NT2/D1 (cell line): ENCODE measurements around the gene ANKRD30A.
"Not testable (repeated sequence)": the region's sequence is repeated elsewhere in the genome, so short reads cannot be mapped to it uniquely, and the experiment has no call there.

Experiments
- DNase-seq: peaks from one replicate; pipeline ENCODE4 v3.0.0-alpha.2; 2011; ENCODE audit warnings: low read depth, low spot score
- H3K27me3 ChIP-seq: 2 replicates; pipeline ENCODE4 v1.6.0; 2011; ENCODE audit warnings: mild to moderate bottlenecking; ENCODE audit not compliant: insufficient read length, insufficient read depth
- H3K36me3 ChIP-seq: 2 replicates; pipeline ENCODE4 v1.6.1; 2011; ENCODE audit warnings: mild to moderate bottlenecking, low read length, mixed read lengths; ENCODE audit not compliant: insufficient read depth, insufficient read length
- H3K4me1 ChIP-seq: 2 replicates; pipeline ENCODE4 v1.5.1; 2011; ENCODE audit not compliant: insufficient read depth, insufficient read length
- H3K4me3 ChIP-seq: 2 replicates; pipeline ENCODE4 v1.5.1; 2011; ENCODE audit warnings: low read depth; ENCODE audit not compliant: insufficient read length
- H3K9ac ChIP-seq: 2 replicates; pipeline ENCODE4 v1.6.0; 2011; ENCODE audit warnings: low read depth; ENCODE audit not compliant: insufficient read length
- H3K9me3 ChIP-seq: 2 replicates; pipeline ENCODE4 v1.5.1; 2011; ENCODE audit warnings: mild to moderate bottlenecking, low read length; ENCODE audit not compliant: insufficient read depth
- SUZ12 ChIP-seq: IDR thresholded peaks from 2 replicates; pipeline ENCODE4 v1.6.1; 2011; ENCODE audit not compliant: insufficient read length, insufficient read depth; ENCODE audit errors: extremely low read depth
- YY1 ChIP-seq: IDR thresholded peaks from 2 replicates; pipeline ENCODE4 v1.6.1; 2011; ENCODE audit not compliant: insufficient read length, insufficient read depth
- ZNF274 ChIP-seq: IDR thresholded peaks from 2 replicates; pipeline ENCODE4 v1.6.1; 2011; ENCODE audit warnings: mild to moderate bottlenecking, low read depth, low read length

ANKRD30A gene

GRCh38 chr10:37125191-37125732, at the start of gene ANKRD30A:
Gene ANKRD30A, plus strand, starts transcription at chr10:37125598. Its CDS starts 190 bp downstream, at chr10:37125788.
- TF ChIP-seq YY1 (no peak), ZNF274 (no peak), SUZ12 (no peak)

GRCh38 chr10:37076083-37076482, 49.3 kb upstream of the ANKRD30A start:
- H3K9ac ChIP-seq, H3K27me3 ChIP-seq, H3K4me3 ChIP-seq, H3K36me3 ChIP-seq, DNase-seq, H3K4me1 ChIP-seq, H3K9me3 ChIP-seq: not testable (repeated sequence)

More at GRCh38 chr10:37125191-37125732, at the start of gene ANKRD30A:
- Histone ChIP-seq H3K4me1 (no peaks in the 10 kb centered on the region), H3K27me3 (no peaks in the 10 kb centered on the region), H3K4me3 (no peak within 1 kb of the TSS), H3K9me3 (no peaks in the 10 kb centered on the region), H3K9ac (no peak within 1 kb of the TSS), H3K36me3 (no peaks in the 10 kb centered on the region)
- no peak for DNase-seq

DNA sequence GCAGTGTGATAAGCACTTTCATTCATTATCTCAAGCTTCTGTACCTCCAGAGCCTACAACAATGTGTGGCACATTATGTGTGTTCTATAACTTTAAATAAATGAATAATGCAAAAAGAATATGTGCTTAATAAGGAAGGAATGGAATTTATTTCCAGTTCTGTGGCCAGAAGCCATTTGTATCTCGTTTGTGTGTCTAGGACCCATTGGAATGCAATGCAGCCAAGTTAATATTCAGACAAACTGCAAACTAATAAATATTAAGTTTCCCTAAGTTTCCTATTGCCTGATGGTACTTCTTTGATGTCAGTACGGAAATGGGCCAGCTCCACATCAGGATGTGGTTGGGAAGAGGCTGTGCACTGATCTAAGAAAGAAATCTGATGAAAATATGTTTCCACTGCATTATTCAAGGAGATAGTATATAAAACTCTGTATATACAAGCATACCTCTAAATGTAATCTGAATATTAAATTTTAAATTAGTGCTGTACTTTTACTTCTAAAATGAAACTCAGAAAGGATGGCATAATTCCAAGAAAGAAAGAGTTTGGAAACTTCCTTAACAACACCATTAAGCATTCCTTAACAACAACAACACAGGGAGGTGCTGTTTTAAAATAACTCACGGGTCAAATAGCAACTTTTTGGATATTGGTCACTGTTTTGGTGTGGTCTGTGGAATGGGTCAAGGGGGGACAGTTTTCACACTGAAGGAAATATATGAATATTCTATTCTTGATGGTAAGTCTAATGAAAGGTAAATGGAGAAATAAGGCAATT, 29.4 kb upstream of the ANKRD30A start:
- no peaks in the 10 kb centered on the region for H3K36me3 ChIP-seq
- H3K9me3 ChIP-seq: no peaks in the 10 kb centered on the region; the same call in 1 of the 2 replicates
- no peaks in the 10 kb centered on the region for H3K4me1 ChIP-seq
- no peak overlapping the region for H3K4me3 ChIP-seq
- no peaks in the 10 kb centered on the region for H3K27me3 ChIP-seq
- no peak overlapping the region for H3K9ac ChIP-seq
- no peak for DNase-seq
- TF ChIP-seq SUZ12: no peak
- no peak for TF ChIP-seq YY1
- no peak for TF ChIP-seq ZNF274

- TF ChIP-seq YY1 (no peak), ZNF274 (no peak), SUZ12 (no peak)
- Histone ChIP-seq H3K4me1 (no peaks in the 10 kb centered on the region), H3K36me3 (no peaks in the 10 kb centered on the region), H3K9ac (no peak overlapping the region), H3K27me3 (no peaks in the 10 kb centered on the region), H3K9me3 (no peaks in the 10 kb centered on the region), H3K4me3 (no peak overlapping the region)
- DNase-seq: no peak
These were observed 24.1 kb upstream of the ANKRD30A start for GRCh38 chr10:37101261-37101660.

- DNase-seq: no peak
These were observed 16.4 kb upstream of the ANKRD30A start for GRCh38 chr10:37109000-37109399.

GRCh38 chr10:37124532-37124931, 866 bp upstream of the ANKRD30A start:
- DNase-seq: no peak
- H3K36me3 ChIP-seq: no peaks in the 10 kb centered on the region
- H3K4me3 ChIP-seq: no peak overlapping the region
- H3K9me3 ChIP-seq: no peaks in the 10 kb centered on the region
- no peak overlapping the region for H3K9ac ChIP-seq
- H3K27me3 ChIP-seq: no peaks in the 10 kb centered on the region
- no peaks in the 10 kb centered on the region for H3K4me1 ChIP-seq
- TF ChIP-seq SUZ12: no peak
- no peak for TF ChIP-seq ZNF274
- TF ChIP-seq YY1: no peak

More at GRCh38 chr10:37109000-37109399, 16.4 kb upstream of the ANKRD30A start:
- Histone ChIP-seq H3K9me3 (no peaks in the 10 kb centered on the region), H3K36me3 (no peaks in the 10 kb centered on the region), H3K4me3 (no peak overlapping the region), H3K9ac (no peak overlapping the region), H3K4me1 (no peaks in the 10 kb centered on the region), H3K27me3 (no peaks in the 10 kb centered on the region)
- no peak for TF ChIP-seq ZNF274
- no peak for TF ChIP-seq YY1
- no peak for TF ChIP-seq SUZ12

GRCh38 chr10:37125921-37126320, 523 bp downstream of the ANKRD30A start:
- DNase-seq: no peak
- no peak overlapping the region for H3K4me3 ChIP-seq
- no peak for TF ChIP-seq SUZ12
- TF ChIP-seq YY1: no peak
- no peaks in the 10 kb centered on the region for H3K9me3 ChIP-seq
- H3K27me3 ChIP-seq: no peaks in the 10 kb centered on the region
- H3K9ac ChIP-seq: no peak overlapping the region
- H3K36me3 ChIP-seq: no peaks in the 10 kb centered on the region
- no peaks in the 10 kb centered on the region for H3K4me1 ChIP-seq
